Measurements from ENCODE around the gene RANBP17. TPM values are rescaled to one million over a fixed set of nuclear protein-coding genes. Genes with fewer than 3 reads are reported as not detected.
A peak's percentile ranks its signal among the peaks of the same experiment; 100 is the strongest.

RANBP17 gene
- total RNA-seq, 4 donors from 2014 or later = 0.61 to 9.3 (median 1.9) TPM

- DNase-seq = no peak
- intact Hi-C loops (cut with DNase I) = no loop called here
- Histone ChIP-seq H3K4me1 (no peaks in the 10 kb centered on the region), H3K27me3 (peaks cover 0 to 40% (median 0%) of the 10 kb centered on the region in 4 donors), H3K9me3 (no peaks in the 10 kb centered on the region), H3K27ac (no peak overlapping the region), H3K36me3 (no peaks in the 10 kb centered on the region), H3K4me3 (no peak overlapping the region)
- 29 to 39% methylated on average over 9 to 12 of the region's 17 CpGs for whole genome bisulfite sequencing, 2 donors
- TF ChIP-seq POLR2A (IDR thresholded peaks at IDR 0.05) (no peak), CTCF (IDR thresholded peaks at IDR 0.05) (peak in 5 of 6 experiments; percentile 24 to 61 (median 34))
Measured at GRCh38 chr5:171342362-171343111, 480.7 kb downstream of the RANBP17 start.

- H3K4me3 ChIP-seq = no peak overlapping the region
- no peak for DNase-seq
- H3K9me3 ChIP-seq = no peaks in the 10 kb centered on the region
- TF ChIP-seq CTCF (IDR thresholded peaks at IDR 0.05) = no peak
- TF ChIP-seq POLR2A (IDR thresholded peaks at IDR 0.05) = no peak
- WGBS, 2 donors = 88 to 91% methylated on average over 17 to 19 of the region's 19 CpGs
- no peak overlapping the region for H3K27ac ChIP-seq
- intact Hi-C loops (cut with DNase I) = no loop called here
- no peaks in the 10 kb centered on the region for H3K4me1 ChIP-seq
- peaks cover 0 to 20% (median 0%) of the 10 kb centered on the region in 4 donors for H3K27me3 ChIP-seq
- no peaks in the 10 kb centered on the region for H3K36me3 ChIP-seq
Measured at GRCh38 chr5:171344936-171345608, 483.3 kb downstream of the RANBP17 start.

Small RNA genes lying within 50 kb of the gene (small RNA-seq; reads per million reads assigned to genes)
- gene AC091980.1 = 0 reads per million in 4 donors

Other genes with a start within 250 kb of the RANBP17 start
- gene GABRP, start 78.3 kb upstream of the RANBP17 start, total RNA-seq = 10 to 100 TPM in 3 of 4 donors, 1 to 10 TPM in 1; 1.1 to 49.2 (median 29.2) TPM